ENCODE data around the gene NDRG3.

GRCh38 chr20:36614781-36615557, 130.9 kb downstream of the NDRG3 start:
- TF ChIP-seq CTCF (IDR thresholded peaks at IDR 0.05) (no peak), POLR2A (IDR thresholded peaks at IDR 0.05) (no peak)

Measured in vagina (tissue), 2 donors.